ENCODE measurements around the gene TNNI3K.

The TNNI3K gene, protein sequence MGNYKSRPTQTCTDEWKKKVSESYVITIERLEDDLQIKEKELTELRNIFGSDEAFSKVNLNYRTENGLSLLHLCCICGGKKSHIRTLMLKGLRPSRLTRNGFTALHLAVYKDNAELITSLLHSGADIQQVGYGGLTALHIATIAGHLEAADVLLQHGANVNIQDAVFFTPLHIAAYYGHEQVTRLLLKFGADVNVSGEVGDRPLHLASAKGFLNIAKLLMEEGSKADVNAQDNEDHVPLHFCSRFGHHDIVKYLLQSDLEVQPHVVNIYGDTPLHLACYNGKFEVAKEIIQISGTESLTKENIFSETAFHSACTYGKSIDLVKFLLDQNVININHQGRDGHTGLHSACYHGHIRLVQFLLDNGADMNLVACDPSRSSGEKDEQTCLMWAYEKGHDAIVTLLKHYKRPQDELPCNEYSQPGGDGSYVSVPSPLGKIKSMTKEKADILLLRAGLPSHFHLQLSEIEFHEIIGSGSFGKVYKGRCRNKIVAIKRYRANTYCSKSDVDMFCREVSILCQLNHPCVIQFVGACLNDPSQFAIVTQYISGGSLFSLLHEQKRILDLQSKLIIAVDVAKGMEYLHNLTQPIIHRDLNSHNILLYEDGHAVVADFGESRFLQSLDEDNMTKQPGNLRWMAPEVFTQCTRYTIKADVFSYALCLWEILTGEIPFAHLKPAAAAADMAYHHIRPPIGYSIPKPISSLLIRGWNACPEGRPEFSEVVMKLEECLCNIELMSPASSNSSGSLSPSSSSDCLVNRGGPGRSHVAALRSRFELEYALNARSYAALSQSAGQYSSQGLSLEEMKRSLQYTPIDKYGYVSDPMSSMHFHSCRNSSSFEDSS

DNA sequence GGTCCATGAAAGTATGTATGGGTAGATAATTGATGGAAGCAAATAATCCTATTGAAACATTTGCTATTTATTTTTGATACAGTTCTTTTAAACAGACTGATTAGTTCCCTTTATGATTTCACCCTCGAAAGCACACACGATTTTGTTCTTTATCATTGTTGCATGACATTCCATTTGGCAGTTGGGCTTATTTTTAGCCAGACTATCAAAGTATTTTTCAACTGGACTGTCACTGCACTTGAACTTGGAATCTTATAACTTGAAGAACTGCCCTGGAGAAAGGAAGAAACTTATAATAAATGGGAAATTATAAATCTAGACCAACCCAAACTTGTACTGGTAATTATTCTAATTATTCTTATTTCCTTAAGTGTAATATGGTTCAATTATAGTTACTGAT is at the start of gene TNNI3K:
TSS of gene TNNI3K (plus strand) at position 235 of the 400 bp plus-strand sequence. CDS start at position 300, 65 bp downstream.
- H3K4me1 ChIP-seq (ENCODE audit: control insufficient read depth, insufficient read depth, low read length) = no peaks in the 10 kb centered on the region
- H3K4me3 ChIP-seq (ENCODE audit: low read length) = no peak within 1 kb of the TSS
- no peak within 1 kb of the TSS for H3K27ac ChIP-seq (ENCODE audit: low read length)
- DNase-seq (ENCODE audit: low read depth, low spot score) = no peak
- no peaks in the 10 kb centered on the region for H3K27me3 ChIP-seq (ENCODE audit: control insufficient read depth, insufficient read depth, low read length)
- no peaks in the 10 kb centered on the region for H3K9me3 ChIP-seq (ENCODE audit: control insufficient read depth, insufficient read depth, low read length)
- no CpG with 5 or more reads among the region's 2 CpGs for WGBS (ENCODE audit: insufficient coverage, insufficient read length)
- no peaks in the 10 kb centered on the region for H3K36me3 ChIP-seq (ENCODE audit: control insufficient read depth, insufficient read depth, low read length)

DNA sequence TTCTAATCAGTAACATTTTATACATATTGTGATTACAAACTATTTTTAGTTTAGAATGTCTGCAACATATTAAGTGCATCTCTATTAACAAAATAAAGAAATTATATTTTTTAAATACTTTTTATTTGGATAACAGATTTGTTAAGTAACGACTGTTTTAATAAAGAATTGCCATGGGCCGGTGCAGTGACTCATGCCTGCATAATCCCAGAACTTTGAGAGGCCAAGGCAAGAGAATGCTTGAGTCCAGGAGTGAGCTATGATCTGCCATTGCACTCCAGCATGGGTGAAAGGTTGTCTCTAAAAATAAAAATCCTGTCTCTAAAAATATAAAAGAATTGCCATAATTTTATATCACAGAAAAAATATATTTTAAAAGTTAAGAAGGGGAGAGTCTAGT is 41.3 kb upstream of the TNNI3K start:
- no peaks in the 10 kb centered on the region for H3K27me3 ChIP-seq (ENCODE audit: control insufficient read depth, insufficient read depth, low read length)
- H3K4me1 ChIP-seq (ENCODE audit: control insufficient read depth, insufficient read depth, low read length) = no peaks in the 10 kb centered on the region
- H3K9me3 ChIP-seq (ENCODE audit: control insufficient read depth, insufficient read depth, low read length) = no peaks in the 10 kb centered on the region
- DNase-seq (ENCODE audit: low read depth, low spot score) = no peak
- no peak overlapping the region for H3K27ac ChIP-seq (ENCODE audit: low read length)
- WGBS (ENCODE audit: insufficient coverage, insufficient read length) = no CpG with 5 or more reads among the region's 2 CpGs
- H3K36me3 ChIP-seq (ENCODE audit: control insufficient read depth, insufficient read depth, low read length) = no peaks in the 10 kb centered on the region
- H3K4me3 ChIP-seq (ENCODE audit: low read length) = no peak overlapping the region

DNA sequence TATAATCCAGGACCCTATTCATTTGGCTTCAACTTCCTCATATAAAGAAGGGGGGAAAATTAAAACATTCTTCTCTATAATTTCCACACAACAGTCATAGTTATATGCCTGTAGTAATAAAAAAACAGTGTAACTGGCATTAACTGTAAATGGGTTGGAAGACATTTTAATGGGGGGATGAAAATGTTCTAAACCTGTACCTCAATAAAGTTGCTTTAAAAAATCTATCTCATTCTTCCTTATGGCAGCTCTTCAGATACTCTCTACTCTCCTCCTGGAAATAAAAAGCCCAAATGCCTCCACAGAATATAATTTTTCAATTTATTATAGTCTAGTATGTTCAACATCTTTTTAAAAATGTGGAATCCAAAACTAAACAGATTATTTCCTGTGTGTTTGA is 39.8 kb upstream of the TNNI3K start:
- H3K4me3 ChIP-seq (ENCODE audit: low read length) = no peak overlapping the region
- DNase-seq (ENCODE audit: low read depth, low spot score) = no peak
- no peaks in the 10 kb centered on the region for H3K36me3 ChIP-seq (ENCODE audit: control insufficient read depth, insufficient read depth, low read length)
- no peaks in the 10 kb centered on the region for H3K27me3 ChIP-seq (ENCODE audit: control insufficient read depth, insufficient read depth, low read length)
- no peaks in the 10 kb centered on the region for H3K9me3 ChIP-seq (ENCODE audit: control insufficient read depth, insufficient read depth, low read length)
- no peak overlapping the region for H3K27ac ChIP-seq (ENCODE audit: low read length)
- no peaks in the 10 kb centered on the region for H3K4me1 ChIP-seq (ENCODE audit: control insufficient read depth, insufficient read depth, low read length)

DNA sequence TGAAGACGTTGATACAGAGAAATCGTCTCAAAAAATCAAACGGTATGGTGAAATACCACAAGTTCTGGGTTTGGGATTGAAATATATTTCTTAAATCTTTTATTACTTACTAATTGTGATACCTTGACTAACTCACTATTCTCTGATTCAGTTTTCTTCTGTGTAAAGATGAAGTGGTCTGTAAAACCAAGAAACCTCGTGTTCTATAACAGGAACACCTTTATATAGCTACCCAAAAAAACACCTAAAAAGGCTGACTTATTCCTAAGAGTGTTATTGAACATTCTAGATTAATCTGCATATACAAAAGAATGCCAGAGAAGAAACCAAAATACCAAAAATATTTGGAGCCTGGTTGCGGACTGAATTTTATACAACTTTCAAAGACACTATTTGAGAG is 37.9 kb upstream of the TNNI3K start:
- no peaks in the 10 kb centered on the region for H3K36me3 ChIP-seq (ENCODE audit: control insufficient read depth, insufficient read depth, low read length)
- H3K9me3 ChIP-seq (ENCODE audit: control insufficient read depth, insufficient read depth, low read length) = no peaks in the 10 kb centered on the region
- WGBS (ENCODE audit: insufficient coverage, insufficient read length) = no CpG with 5 or more reads among the region's 5 CpGs
- H3K4me1 ChIP-seq (ENCODE audit: control insufficient read depth, insufficient read depth, low read length) = no peaks in the 10 kb centered on the region
- DNase-seq (ENCODE audit: low read depth, low spot score) = no peak
- no peak overlapping the region for H3K4me3 ChIP-seq (ENCODE audit: low read length)
- no peaks in the 10 kb centered on the region for H3K27me3 ChIP-seq (ENCODE audit: control insufficient read depth, insufficient read depth, low read length)
- H3K27ac ChIP-seq (ENCODE audit: low read length) = no peak overlapping the region

DNA sequence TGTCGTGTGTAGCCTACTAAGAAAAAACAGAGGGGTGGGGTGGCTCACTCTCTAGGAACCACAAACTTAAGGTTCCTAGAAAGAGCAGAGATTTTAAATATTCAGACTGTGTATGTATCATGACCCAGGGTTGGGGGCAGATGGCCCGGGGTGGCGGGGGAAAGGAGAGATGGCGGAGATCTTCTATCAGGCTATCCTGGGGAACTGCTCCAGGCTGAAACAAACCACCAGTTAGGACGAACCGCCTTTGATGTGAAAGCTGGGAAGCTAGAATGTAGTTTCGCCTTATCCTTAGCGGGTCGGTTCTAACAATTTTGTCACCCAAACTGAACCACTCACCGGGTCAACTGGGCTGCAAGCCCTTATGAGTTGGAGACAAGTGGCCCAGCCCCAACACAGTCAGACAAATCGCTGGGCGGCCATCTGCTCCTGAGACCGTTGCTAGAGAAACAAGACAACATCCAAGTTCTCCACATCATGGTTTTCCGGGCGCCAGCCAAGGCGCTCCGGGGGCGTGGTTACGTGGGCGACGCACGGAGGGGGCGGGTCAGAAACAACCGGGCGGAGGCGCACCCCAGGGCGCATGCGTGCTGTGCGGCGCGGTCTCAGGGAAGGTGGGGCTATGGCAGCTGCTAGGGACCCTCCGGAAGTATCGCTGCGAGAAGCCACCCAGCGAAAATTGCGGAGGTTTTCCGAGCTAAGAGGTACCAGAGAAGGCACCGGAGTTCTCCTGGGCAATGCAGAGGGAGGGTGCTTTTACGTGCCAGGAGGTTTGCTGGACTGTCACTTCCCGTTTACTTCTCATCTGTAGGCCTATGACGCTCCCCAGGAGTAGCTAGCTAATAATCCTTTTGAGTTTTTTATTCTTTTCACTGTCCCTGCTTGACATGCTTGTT is 37.3 kb upstream of the TNNI3K start, which contains the start of the genes FPGT and LRRIQ3:
TSS of gene FPGT (plus strand) at position 586 of the 896 bp plus-strand sequence. CDS start at position 623, 37 bp downstream.
TSS of gene LRRIQ3 (minus strand) at position 520 of the 896 bp plus-strand sequence. CDS start 14,492 bp downstream, outside the sequence.
- H3K27ac ChIP-seq (ENCODE audit: low read length) = no peak within 1 kb of the TSS
- no CpG with 5 or more reads among the region's 41 CpGs for WGBS (ENCODE audit: insufficient coverage, insufficient read length)
- H3K27me3 ChIP-seq (ENCODE audit: control insufficient read depth, insufficient read depth, low read length) = no peaks in the 10 kb centered on the region
- no peaks in the 10 kb centered on the region for H3K4me1 ChIP-seq (ENCODE audit: control insufficient read depth, insufficient read depth, low read length)
- H3K4me3 ChIP-seq (ENCODE audit: low read length) = peak within 1 kb of the TSS; percentile 65; the same call in 1 of the 2 replicates
- DNase-seq (ENCODE audit: low read depth, low spot score) = peak; percentile 75
- H3K36me3 ChIP-seq (ENCODE audit: control insufficient read depth, insufficient read depth, low read length) = no peaks in the 10 kb centered on the region
- H3K9me3 ChIP-seq (ENCODE audit: control insufficient read depth, insufficient read depth, low read length) = no peaks in the 10 kb centered on the region

DNA sequence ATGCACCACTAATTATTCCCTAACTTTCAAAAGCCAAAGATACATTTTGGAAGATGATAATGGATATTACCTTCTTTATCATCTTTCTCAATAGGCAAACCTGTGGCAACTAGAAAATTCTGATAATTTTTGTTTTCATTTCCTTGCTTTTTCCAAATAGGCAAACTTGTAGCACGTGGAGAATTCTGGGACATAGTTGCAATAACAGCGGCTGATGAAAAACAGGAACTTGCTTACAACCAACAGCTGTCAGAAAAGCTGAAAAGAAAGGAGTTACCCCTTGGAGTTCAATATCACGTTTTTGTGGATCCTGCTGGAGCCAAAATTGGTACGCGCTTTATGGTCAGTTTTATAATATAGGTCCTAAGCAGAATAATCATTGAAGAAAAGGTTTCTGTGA is 35.7 kb upstream of the TNNI3K start:
- H3K27me3 ChIP-seq (ENCODE audit: control insufficient read depth, insufficient read depth, low read length) = no peaks in the 10 kb centered on the region
- no peak overlapping the region for H3K4me3 ChIP-seq (ENCODE audit: low read length)
- H3K36me3 ChIP-seq (ENCODE audit: control insufficient read depth, insufficient read depth, low read length) = no peaks in the 10 kb centered on the region
- no peak overlapping the region for H3K27ac ChIP-seq (ENCODE audit: low read length)
- no peak for DNase-seq (ENCODE audit: low read depth, low spot score)
- H3K4me1 ChIP-seq (ENCODE audit: control insufficient read depth, insufficient read depth, low read length) = no peaks in the 10 kb centered on the region
- no peaks in the 10 kb centered on the region for H3K9me3 ChIP-seq (ENCODE audit: control insufficient read depth, insufficient read depth, low read length)
- no CpG with 5 or more reads among the region's 5 CpGs for WGBS (ENCODE audit: insufficient coverage, insufficient read length)

DNA sequence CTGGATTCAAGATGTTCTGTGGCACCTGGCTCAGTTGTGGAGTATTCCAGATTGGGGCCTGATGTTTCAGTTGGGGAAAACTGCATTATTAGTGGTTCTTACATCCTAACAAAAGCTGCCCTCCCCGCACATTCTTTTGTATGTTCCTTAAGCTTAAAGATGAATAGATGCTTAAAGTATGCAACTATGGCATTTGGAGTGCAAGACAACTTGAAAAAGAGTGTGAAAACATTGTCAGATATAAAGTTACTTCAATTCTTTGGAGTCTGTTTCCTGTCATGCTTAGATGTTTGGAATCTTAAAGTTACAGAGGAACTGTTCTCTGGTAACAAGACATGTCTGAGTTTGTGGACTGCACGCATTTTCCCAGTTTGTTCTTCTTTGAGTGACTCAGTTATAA is 29.9 kb upstream of the TNNI3K start:
- DNase-seq (ENCODE audit: low read depth, low spot score) = no peak
- Histone ChIP-seq H3K9me3 (ENCODE audit: control insufficient read depth, insufficient read depth, low read length) (no peaks in the 10 kb centered on the region), H3K27ac (ENCODE audit: low read length) (no peak overlapping the region), H3K27me3 (ENCODE audit: control insufficient read depth, insufficient read depth, low read length) (no peaks in the 10 kb centered on the region), H3K4me1 (ENCODE audit: control insufficient read depth, insufficient read depth, low read length) (no peaks in the 10 kb centered on the region), H3K4me3 (ENCODE audit: low read length) (no peak overlapping the region), H3K36me3 (ENCODE audit: control insufficient read depth, insufficient read depth, low read length) (no peaks in the 10 kb centered on the region)
- WGBS (ENCODE audit: insufficient coverage, insufficient read length) = no CpG with 5 or more reads among the region's 2 CpGs

DNA sequence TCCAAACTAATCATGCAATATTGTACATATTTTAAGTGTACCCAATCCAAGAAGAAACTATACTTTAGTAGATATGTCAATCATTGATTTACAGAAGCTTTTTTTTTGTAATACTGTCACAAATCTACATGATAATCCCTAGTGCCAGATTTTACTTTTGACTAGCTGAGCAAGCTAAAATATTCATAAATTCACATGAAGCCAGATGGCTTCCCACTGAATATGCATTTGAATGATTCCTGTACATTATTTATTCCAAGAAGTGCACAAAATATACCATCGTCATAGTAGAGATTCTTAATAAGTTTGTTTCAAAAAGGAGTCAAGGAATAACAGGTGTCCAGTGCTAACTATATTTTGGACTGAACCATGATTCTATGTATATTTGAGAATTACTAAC is 20.0 kb upstream of the TNNI3K start:
- no peak overlapping the region for H3K4me3 ChIP-seq (ENCODE audit: low read length)
- H3K27ac ChIP-seq (ENCODE audit: low read length) = no peak overlapping the region
- H3K9me3 ChIP-seq (ENCODE audit: control insufficient read depth, insufficient read depth, low read length) = no peaks in the 10 kb centered on the region
- no CpG with 5 or more reads among the region's 1 CpG for WGBS (ENCODE audit: insufficient coverage, insufficient read length)
- H3K36me3 ChIP-seq (ENCODE audit: control insufficient read depth, insufficient read depth, low read length) = no peaks in the 10 kb centered on the region
- H3K27me3 ChIP-seq (ENCODE audit: control insufficient read depth, insufficient read depth, low read length) = no peaks in the 10 kb centered on the region
- DNase-seq (ENCODE audit: low read depth, low spot score) = no peak
- H3K4me1 ChIP-seq (ENCODE audit: control insufficient read depth, insufficient read depth, low read length) = no peaks in the 10 kb centered on the region

DNA sequence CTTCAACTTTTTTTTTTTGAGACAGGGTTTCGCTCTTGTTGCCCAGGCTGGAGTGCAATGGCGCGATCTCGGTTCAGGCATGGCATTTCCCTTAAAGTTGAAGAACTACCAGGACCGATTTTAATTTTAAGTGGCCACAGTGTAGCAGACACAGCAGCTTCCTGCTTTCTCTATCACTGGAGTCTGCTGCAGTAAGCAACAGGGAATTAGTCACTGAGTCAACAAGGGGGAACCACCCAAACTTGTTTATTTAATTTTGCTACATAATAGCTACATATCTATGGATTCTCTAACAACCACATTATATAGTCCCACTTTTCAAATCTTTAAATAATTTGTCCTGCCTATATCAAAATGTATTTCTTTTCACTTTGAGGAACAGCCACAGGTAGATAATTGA is 12.5 kb upstream of the TNNI3K start:
- no peak for DNase-seq (ENCODE audit: low read depth, low spot score)
- Histone ChIP-seq H3K4me3 (ENCODE audit: low read length) (no peak overlapping the region), H3K27ac (ENCODE audit: low read length) (no peak overlapping the region), H3K27me3 (ENCODE audit: control insufficient read depth, insufficient read depth, low read length) (no peaks in the 10 kb centered on the region), H3K4me1 (ENCODE audit: control insufficient read depth, insufficient read depth, low read length) (no peaks in the 10 kb centered on the region), H3K36me3 (ENCODE audit: control insufficient read depth, insufficient read depth, low read length) (no peaks in the 10 kb centered on the region), H3K9me3 (ENCODE audit: control insufficient read depth, insufficient read depth, low read length) (no peaks in the 10 kb centered on the region)
- no CpG with 5 or more reads among the region's 5 CpGs for WGBS (ENCODE audit: insufficient coverage, insufficient read length)

DNA sequence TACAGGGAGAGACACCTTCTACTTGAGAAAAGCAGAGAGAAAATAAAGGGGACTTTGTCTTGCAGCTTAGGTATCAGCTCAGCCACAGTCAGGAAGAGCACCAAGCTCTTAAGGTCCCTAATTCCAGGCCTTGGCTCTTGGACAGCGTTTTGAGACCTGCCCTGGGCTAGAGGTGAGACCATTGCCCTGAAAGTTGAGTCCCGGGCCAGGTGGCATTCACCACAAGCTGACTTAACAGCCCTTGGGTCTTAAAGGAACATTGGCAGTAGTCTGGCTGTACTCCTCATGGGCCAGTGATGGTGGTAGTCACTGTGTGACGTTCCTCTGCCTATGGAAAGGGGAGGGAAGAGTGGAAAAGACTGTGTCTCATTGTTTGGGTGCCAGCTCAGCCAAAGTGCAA is 11.7 kb upstream of the TNNI3K start:
- WGBS (ENCODE audit: insufficient coverage, insufficient read length) = no CpG with 5 or more reads among the region's 3 CpGs
- no peak overlapping the region for H3K4me3 ChIP-seq (ENCODE audit: low read length)
- H3K9me3 ChIP-seq (ENCODE audit: control insufficient read depth, insufficient read depth, low read length) = no peaks in the 10 kb centered on the region
- no peaks in the 10 kb centered on the region for H3K36me3 ChIP-seq (ENCODE audit: control insufficient read depth, insufficient read depth, low read length)
- H3K27ac ChIP-seq (ENCODE audit: low read length) = no peak overlapping the region
- H3K27me3 ChIP-seq (ENCODE audit: control insufficient read depth, insufficient read depth, low read length) = no peaks in the 10 kb centered on the region
- H3K4me1 ChIP-seq (ENCODE audit: control insufficient read depth, insufficient read depth, low read length) = no peaks in the 10 kb centered on the region
- no peak for DNase-seq (ENCODE audit: low read depth, low spot score)
